K562 (cell line): Measurements from ENCODE around the gene FBXO48.

Experiments
- CTCF ChIP-seq, 3 experiments: IDR thresholded peaks in 2 of 3; conservative IDR thresholded peaks in 1 of 3; 2 replicates each; pipeline ENCODE4 v1.5.1; 2011 to 2012; ENCODE audit warnings: low read length in 3 of 3, mild to moderate bottlenecking in 3 of 3, control low read depth in 2 of 3, improper control_type of control experiment in 1 of 3, inconsistent platforms in 1 of 3, low read depth in 1 of 3, mixed read lengths in 1 of 3, moderate library complexity in 1 of 3; ENCODE audit not compliant: insufficient read depth in 2 of 3
- HIVEP1 ChIP-seq: fragments of 250-450 bp; sonication (Bioruptor Pico); IDR thresholded peaks from 2 replicates; pipeline ENCODE4 v1.4.0; 2020; ENCODE audit warnings: mild to moderate bottlenecking
- JUNB ChIP-seq: fragments of 450-650 bp; formaldehyde crosslinking; conservative IDR thresholded peaks from 2 replicates; pipeline ENCODE4 v1.4.0; 2020; ENCODE audit warnings: mild to moderate bottlenecking
- JUND ChIP-seq, 2 experiments: IDR thresholded peaks; 2 replicates in 1 of 2; 3 replicates in 1 of 2; pipeline ENCODE4 v1.6.1; 2011; ENCODE audit warnings: borderline replicate concordance in 2 of 2, low read depth in 2 of 2, low read length in 2 of 2, improper control_type of control experiment in 1 of 2, missing biosample characterization in 1 of 2, missing genetic modification characterization in 1 of 2, missing genetic modification reagents in 1 of 2
- KLF13 ChIP-seq: fragments of 450-650 bp; IDR thresholded peaks from 2 replicates; pipeline ENCODE4 v1.6.1; 2016; ENCODE audit warnings: missing genetic modification characterization, low read depth, mild to moderate bottlenecking, missing compliant biosample characterization, moderate library complexity, borderline replicate concordance
- NFIC ChIP-seq: fragments of 450-650 bp; IDR thresholded peaks from 2 replicates; pipeline ENCODE4 v1.6.1; 2017; ENCODE audit warnings: mild to moderate bottlenecking, inconsistent platforms
- NFYB ChIP-seq: IDR thresholded peaks from 2 replicates; pipeline ENCODE4 v1.6.1; 2011; ENCODE audit warnings: mild to moderate bottlenecking, moderate library complexity; ENCODE audit not compliant: insufficient read length; ENCODE audit errors: extremely low read depth
- NR3C1 ChIP-seq: sonication (generic); formaldehyde crosslinking; IDR thresholded peaks from 2 replicates; pipeline ENCODE4 v1.8.1; 2022; ENCODE audit warnings: missing genetic modification reagents
- POLR2A ChIP-seq: fragments of 450-650 bp; conservative IDR thresholded peaks from 2 replicates; pipeline ENCODE4 v1.6.1; 2016
- RAD21 ChIP-seq, 2 experiments: fragments of 250-450 bp in 1 of 2; fragments of 450-650 bp in 1 of 2; sonication (Bioruptor Pico) in 1 of 2; formaldehyde crosslinking in 1 of 2; IDR thresholded peaks in 1 of 2; conservative IDR thresholded peaks in 1 of 2; 2 replicates each; pipeline versions ENCODE4 v1.4.0 to v1.8.0; 2020 to 2022; ENCODE audit warnings: mild to moderate bottlenecking in 2 of 2, moderate library complexity in 1 of 2
- ZNF24 ChIP-seq: fragments of 450-650 bp; IDR thresholded peaks from 2 replicates; pipeline ENCODE4 v1.6.1; 2016

GRCh38 chr2:68475576-68475975 is 8.5 kb upstream of the FBXO48 start:
- no peak for TF ChIP-seq NR3C1 (CRISPR knock-in tag)
- no peak for TF ChIP-seq CTCF (IDR thresholded peaks at IDR 0.05 in 2 of 3, conservative IDR thresholded peaks at IDR 0.05 in 1 of 3; ENCODE audit: insufficient read depth in 2 of 3, low read depth in 1 of 3, low read length in 3 of 3)
- TF ChIP-seq JUNB (CRISPR knock-in tag): no peak
- no peak for TF ChIP-seq HIVEP1
- TF ChIP-seq KLF13: no peak
- no peak for TF ChIP-seq ZNF24
- TF ChIP-seq NFIC: no peak
- no peak for TF ChIP-seq RAD21 (CRISPR knock-in tag; conservative IDR thresholded peaks at IDR 0.05 in 1 of 2, IDR thresholded peaks at IDR 0.05 in 1 of 2)
- TF ChIP-seq JUND (IDR thresholded peaks at IDR 0.05; ENCODE audit: borderline replicate concordance, low read depth, low read length): no peak
- no peak for TF ChIP-seq JUND (tag; IDR thresholded peaks at IDR 0.05; ENCODE audit: borderline replicate concordance, low read depth, low read length)
- no peak for TF ChIP-seq NFYB
- no peak for TF ChIP-seq POLR2A
